Stomach smooth muscle (tissue), 2 donors: ENCODE data around the gene CFAP74.
A peak's percentile ranks its signal among the peaks of the same experiment; 100 is the strongest.

Experiments
- H3K27ac ChIP-seq: one replicate; pipeline ENCODE4 v1.7.0; 2013; ENCODE audit warnings: mild to moderate bottlenecking, low read length, inconsistent platforms
- H3K27me3 ChIP-seq, 2 donors: one replicate each; pipeline ENCODE4 v1.7.0; 2013; ENCODE audit warnings: low read length in 2 of 2; ENCODE audit not compliant: insufficient read depth in 2 of 2, control insufficient read depth in 1 of 2
- H3K36me3 ChIP-seq, 2 donors: one replicate each; pipeline ENCODE4 v1.7.0; 2013; ENCODE audit warnings: low read length in 2 of 2; ENCODE audit not compliant: control insufficient read depth in 2 of 2, insufficient read depth in 2 of 2
- H3K4me1 ChIP-seq: one replicate; pipeline ENCODE4 v1.7.0; 2013; ENCODE audit warnings: low read length; ENCODE audit not compliant: control insufficient read depth, insufficient read depth
- H3K4me3 ChIP-seq, 2 donors: one replicate each; pipeline ENCODE4 v1.7.0; 2013; ENCODE audit warnings: low read length in 2 of 2
- H3K9ac ChIP-seq, 2 donors: one replicate each; pipeline ENCODE4 v1.7.0; 2013; ENCODE audit warnings: low read length in 2 of 2, mild to moderate bottlenecking in 1 of 2
- H3K9me3 ChIP-seq, 2 donors: one replicate each; pipeline ENCODE4 v1.7.0; 2013; ENCODE audit warnings: low read length in 2 of 2; ENCODE audit not compliant: control insufficient read depth in 2 of 2
- donor health status: healthy.
- donor health status: Pancreatic carcinoma.

CFAP74 gene

GRCh38 chr1:1925437-1926345 lies 77.9 kb downstream of the CFAP74 start:
- no peak overlapping the region for H3K9ac ChIP-seq
- no peaks in the 10 kb centered on the region for H3K27me3 ChIP-seq
- H3K4me1 ChIP-seq: no peaks in the 10 kb centered on the region

DNA sequence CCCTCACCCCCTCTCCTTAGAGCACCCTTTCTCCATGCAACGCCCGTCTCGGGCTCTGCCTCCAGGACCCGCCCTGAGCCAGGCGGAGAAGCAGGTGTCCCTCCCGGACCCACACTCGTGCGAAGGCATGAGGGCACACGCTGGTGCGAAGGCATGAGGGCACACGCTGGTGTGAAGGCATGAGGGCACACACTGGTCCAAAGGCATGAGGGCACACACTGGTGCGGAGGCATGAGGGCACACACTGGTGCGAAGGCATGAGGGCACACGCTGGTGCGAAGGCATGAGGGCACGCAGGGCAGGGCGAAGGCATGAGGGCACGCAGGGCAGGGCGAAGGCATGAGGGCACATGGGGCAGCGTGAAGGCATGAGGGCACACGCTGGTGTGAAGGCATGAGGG lies 78.7 kb downstream of the CFAP74 start:
- Histone ChIP-seq H3K9ac (no peak overlapping the region), H3K4me3 (no peak overlapping the region), H3K4me1 (peaks cover under 1% of the 10 kb centered on the region), H3K9me3 (no peaks in the 10 kb centered on the region), H3K36me3 (no peaks in the 10 kb centered on the region), H3K27me3 (no peaks in the 10 kb centered on the region), H3K27ac (no peak overlapping the region)

More at GRCh38 chr1:1925437-1926345, 77.9 kb downstream of the CFAP74 start:
- H3K27ac ChIP-seq: no peak overlapping the region
- no peaks in the 10 kb centered on the region for H3K36me3 ChIP-seq
- no peaks in the 10 kb centered on the region for H3K9me3 ChIP-seq
- H3K4me3 ChIP-seq: no peak overlapping the region

DNA sequence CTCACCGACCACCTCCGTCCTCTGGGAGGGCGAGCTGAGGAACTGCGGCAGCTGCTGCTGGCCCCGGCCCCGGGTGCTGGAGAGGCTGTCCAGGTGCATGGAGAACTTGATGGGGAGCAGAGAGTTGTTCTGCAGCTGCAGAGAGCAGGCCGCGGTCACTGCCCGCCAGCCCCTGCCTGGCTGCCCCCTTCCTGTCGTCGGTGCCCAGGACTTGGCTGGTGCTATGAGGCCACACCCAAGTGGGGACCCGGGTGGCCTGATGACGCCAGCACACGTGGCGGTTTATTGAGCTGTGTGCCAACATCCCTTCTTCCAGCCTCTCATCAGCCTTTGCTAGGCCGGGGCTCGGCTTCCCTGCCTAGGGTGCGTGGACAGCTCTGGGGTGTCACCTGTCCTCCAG lies 79.2 kb downstream of the CFAP74 start:
- no peaks in the 10 kb centered on the region for H3K9me3 ChIP-seq
- H3K36me3 ChIP-seq: no peaks in the 10 kb centered on the region
- no peak overlapping the region for H3K4me3 ChIP-seq
- H3K4me1 ChIP-seq: peaks cover 5% of the 10 kb centered on the region
- H3K27me3 ChIP-seq: no peaks in the 10 kb centered on the region
- H3K27ac ChIP-seq: no peak overlapping the region
- H3K9ac ChIP-seq: no peak overlapping the region

DNA sequence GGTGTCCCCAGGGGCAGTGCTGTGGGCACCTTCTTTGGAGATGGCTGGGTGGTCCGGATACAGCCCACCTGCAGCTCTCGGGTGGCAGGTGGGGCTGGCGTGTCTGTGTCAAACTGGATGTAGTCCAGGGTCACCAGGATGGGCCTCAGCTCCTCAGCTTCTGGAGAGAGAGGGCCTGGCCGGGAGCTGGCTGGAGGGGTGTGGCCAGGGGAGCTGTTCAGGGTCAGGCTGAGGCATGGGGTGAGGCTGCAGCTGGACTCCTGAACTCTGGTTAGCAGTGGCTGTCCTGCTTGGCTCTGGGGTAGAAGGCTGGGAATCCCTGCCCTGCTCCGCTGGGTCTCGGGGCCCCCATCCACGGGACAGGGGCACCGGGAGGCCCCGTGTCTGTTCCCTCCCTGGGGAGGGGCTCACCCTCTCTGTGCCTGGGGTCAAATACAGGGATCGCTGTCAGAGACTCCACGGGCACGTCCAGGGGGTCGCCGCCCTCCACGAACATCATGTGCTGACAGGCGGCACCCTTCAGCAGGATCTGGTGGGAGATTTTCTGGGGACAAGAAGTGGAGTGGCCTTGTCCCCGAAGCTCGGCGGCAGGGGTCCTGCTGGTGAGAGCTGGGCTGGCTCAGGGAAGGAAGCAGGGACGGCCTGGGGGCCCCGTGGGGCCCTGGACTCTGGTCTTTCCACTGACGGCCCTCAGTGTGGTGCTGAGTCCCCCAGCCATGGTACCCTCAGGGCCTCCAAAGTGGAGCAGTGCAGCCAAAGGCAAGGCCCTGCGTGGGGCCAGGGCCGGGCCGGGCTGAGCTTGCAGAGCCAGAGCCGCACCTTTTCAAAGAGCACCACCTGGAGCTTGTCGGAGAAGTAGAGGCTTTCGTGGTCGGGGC lies 80.4 kb downstream of the CFAP74 start:
- Histone ChIP-seq H3K4me1 (peaks cover 15% of the 10 kb centered on the region), H3K9me3 (no peaks in the 10 kb centered on the region), H3K27ac (no peak overlapping the region), H3K9ac (no peak overlapping the region), H3K36me3 (no peaks in the 10 kb centered on the region), H3K27me3 (no peaks in the 10 kb centered on the region), H3K4me3 (no peak overlapping the region)

GRCh38 chr1:1922702-1922955 lies 81.0 kb downstream of the CFAP74 start:
- H3K9ac ChIP-seq: no peak overlapping the region
- H3K36me3 ChIP-seq: no peaks in the 10 kb centered on the region
- H3K4me1 ChIP-seq: peaks cover 19% of the 10 kb centered on the region
- H3K9me3 ChIP-seq: no peaks in the 10 kb centered on the region
- H3K27ac ChIP-seq: no peak overlapping the region
- H3K27me3 ChIP-seq: no peaks in the 10 kb centered on the region
- no peak overlapping the region for H3K4me3 ChIP-seq

DNA sequence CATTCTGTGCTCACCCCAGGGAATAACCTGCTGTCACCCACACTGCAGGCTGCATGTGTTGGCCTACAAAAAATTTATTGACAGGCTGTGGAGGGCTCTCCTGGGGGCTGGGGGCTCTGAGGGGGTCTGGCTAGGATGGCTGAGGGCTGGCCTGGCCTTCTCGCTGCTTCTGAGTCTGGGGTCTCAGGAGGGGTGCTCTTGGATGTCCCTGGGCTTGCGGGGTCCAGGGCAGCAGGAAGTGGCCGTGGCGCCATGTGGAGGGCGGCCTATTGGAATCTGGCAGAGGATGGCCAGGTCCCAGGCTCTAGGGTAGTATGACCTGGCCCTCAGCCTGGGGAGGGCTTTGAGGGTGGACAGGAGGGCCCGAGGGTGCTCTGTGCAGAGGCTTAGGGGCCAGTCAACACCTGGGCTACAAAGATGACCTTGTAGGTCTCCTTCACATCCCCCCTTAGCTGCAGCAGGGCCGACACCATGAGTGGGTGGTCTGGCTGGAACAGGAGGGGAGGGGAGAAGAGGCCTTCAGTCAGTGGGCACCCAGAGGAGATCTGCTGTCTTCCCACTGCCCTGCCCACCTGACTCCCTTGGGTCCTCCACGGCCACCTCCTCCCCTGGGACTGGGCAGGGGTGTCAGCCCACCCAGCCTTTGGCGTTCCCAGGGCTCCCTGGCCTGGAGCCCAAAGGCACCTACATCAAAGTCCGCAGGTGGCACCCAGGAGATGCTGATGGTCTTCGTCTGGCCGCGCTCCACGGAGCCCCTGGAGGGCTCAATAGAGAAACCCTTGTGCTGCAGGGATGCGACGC lies 81.5 kb downstream of the CFAP74 start:
- H3K4me3 ChIP-seq: no peak overlapping the region
- no peaks in the 10 kb centered on the region for H3K36me3 ChIP-seq
- peaks cover 19% of the 10 kb centered on the region for H3K4me1 ChIP-seq
- no peaks in the 10 kb centered on the region for H3K9me3 ChIP-seq
- H3K27ac ChIP-seq: no peak overlapping the region
- H3K9ac ChIP-seq: no peak overlapping the region
- no peaks in the 10 kb centered on the region for H3K27me3 ChIP-seq

DNA sequence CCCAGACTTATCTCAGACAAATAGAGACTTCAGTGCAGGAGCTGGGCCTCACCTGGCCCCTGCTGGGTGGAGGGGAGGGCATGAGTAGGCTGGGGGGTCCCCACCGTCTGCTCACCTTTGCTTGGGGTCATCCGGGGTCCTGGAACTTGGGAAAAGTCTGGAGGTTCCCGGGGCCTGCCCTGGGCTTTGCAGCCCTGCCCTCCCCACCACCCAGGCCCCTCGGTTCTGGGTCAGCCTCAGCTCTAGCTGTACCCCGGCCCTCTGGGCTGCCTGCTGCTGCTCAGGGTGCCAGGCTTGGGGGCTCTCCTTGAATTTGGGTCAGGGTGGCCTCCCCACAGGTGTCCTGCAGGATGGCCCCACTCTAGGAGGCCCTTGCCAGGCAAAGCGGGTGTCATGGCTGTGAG lies 82.1 kb downstream of the CFAP74 start:
- Histone ChIP-seq H3K27ac (no peak overlapping the region), H3K27me3 (no peaks in the 10 kb centered on the region), H3K4me3 (no peak overlapping the region), H3K9me3 (no peaks in the 10 kb centered on the region), H3K36me3 (no peaks in the 10 kb centered on the region), H3K4me1 (peaks cover 19% of the 10 kb centered on the region), H3K9ac (no peak overlapping the region)

- Histone ChIP-seq H3K4me3 (no peak overlapping the region), H3K36me3 (no peaks in the 10 kb centered on the region), H3K27ac (no peak overlapping the region), H3K9ac (no peak overlapping the region), H3K27me3 (no peaks in the 10 kb centered on the region), H3K9me3 (no peaks in the 10 kb centered on the region), H3K4me1 (peaks cover 19% of the 10 kb centered on the region)
Observed at GRCh38 chr1:1920608-1921458, 82.8 kb downstream of the CFAP74 start.

GRCh38 chr1:1920057-1920607 lies 83.5 kb downstream of the CFAP74 start:
- Histone ChIP-seq H3K4me3 (peak overlapping the region; percentile 46 to 71), H3K9me3 (no peaks in the 10 kb centered on the region), H3K9ac (no peak overlapping the region), H3K27ac (peak overlapping the region; percentile 31), H3K36me3 (no peaks in the 10 kb centered on the region), H3K4me1 (peaks cover 19% of the 10 kb centered on the region), H3K27me3 (no peaks in the 10 kb centered on the region)
